Smooth muscle cell (in vitro differentiated cells): ENCODE data around the gene USP46. TPM values are rescaled to one million over a fixed set of nuclear protein-coding genes. Genes with fewer than 3 reads are reported as not detected.

ENCODE experiments used
- DNase-seq: peaks from one replicate; lab custom pipeline; 2025; ENCODE audit not compliant: unreplicated experiment; lab: John Stamatoyannopoulos, UW
- H2AFZ ChIP-seq: fragments of 200-600 bp; sonication (generic); 2 replicates; pipeline ENCODE4 v1.6.0; 2016; ENCODE audit warnings: antibody characterized with exemption, low read depth, mild to moderate bottlenecking
- H3F3A ChIP-seq: fragments of 200-600 bp; sonication (generic); 2 replicates; pipeline ENCODE4 v1.6.0; 2017; ENCODE audit warnings: antibody characterized with exemption, low read depth
- H3K27ac ChIP-seq: fragments of 200-600 bp; sonication (generic); 2 replicates; pipeline ENCODE4 v1.5.1; 2016; ENCODE audit warnings: low read depth, mild to moderate bottlenecking
- H3K27me3 ChIP-seq: fragments of 200-600 bp; sonication (generic); 2 replicates; pipeline ENCODE4 v1.6.1; 2016; ENCODE audit warnings: low read depth, mild to moderate bottlenecking
- H3K36me3 ChIP-seq: fragments of 200-600 bp; sonication (generic); 2 replicates; pipeline ENCODE4 v1.5.1; 2016; ENCODE audit warnings: low read depth
- H3K4me1 ChIP-seq: fragments of 200-600 bp; sonication (generic); 2 replicates; pipeline ENCODE4 v1.5.1; 2016; ENCODE audit warnings: low read depth
- H3K4me2 ChIP-seq: fragments of 200-600 bp; sonication (generic); 2 replicates; pipeline ENCODE4 v1.6.0; 2016; ENCODE audit warnings: mild to moderate bottlenecking
- H3K4me3 ChIP-seq: fragments of 200-600 bp; sonication (generic); 2 replicates; pipeline ENCODE4 v1.5.1; 2016; ENCODE audit warnings: mild to moderate bottlenecking
- H3K79me2 ChIP-seq: fragments of 200-600 bp; sonication (generic); 2 replicates; pipeline ENCODE4 v1.6.0; 2016; ENCODE audit warnings: low read depth, mild to moderate bottlenecking
- H3K9ac ChIP-seq: fragments of 200-600 bp; sonication (generic); 2 replicates; pipeline ENCODE4 v1.6.0; 2016; ENCODE audit warnings: low read depth
- H3K9me3 ChIP-seq: fragments of 200-600 bp; sonication (generic); replicated peaks from 2 replicates; pipeline ENCODE4 v1.5.1; 2016; ENCODE audit warnings: low read depth
- H4K20me1 ChIP-seq: fragments of 200-600 bp; sonication (generic); 2 replicates; pipeline ENCODE4 v1.6.0; 2016; ENCODE audit warnings: low read depth
- whole genome bisulfite sequencing: methylation state at CpG from one replicate; pipeline ENCODE4 v1.1.7; 2016; ENCODE audit warnings: low lambda C conversion rate; 5-methylcytosine and 5-hydroxymethylcytosine counted together
- polyA plus RNA-seq: library from polyadenylated mRNA; unstranded; fragments of >200 nt; fragmentation: Nextera tagmentation; extraction: Ambion mirVana; gene quantifications from 2 replicates; pipeline ENCODE4 v1.2.1, GENCODE V29; 2016
- total RNA-seq: library from RNA; depleted of rRNA; stranded (reverse); fragments of >200 nt; gene quantifications from 2 replicates; pipeline ENCODE4 v1.2.3, GENCODE V29; 2014
- TF ChIP-seq, protein P1 (sequence below): fragments of 200-600 bp; sonication (generic); IDR thresholded peaks from 2 replicates; pipeline ENCODE4 v1.5.1; 2017; ENCODE audit warnings: borderline replicate concordance, mild to moderate bottlenecking, antibody characterized with exemption; ENCODE audit not compliant: insufficient read depth, poor library complexity, severe bottlenecking

The USP46 gene
- total and polyA plus RNA-seq, 2 experiments from 2014 or later = 17.2 to 30.4 TPM

GRCh38 chr4:52606726-52607125 is 52.4 kb downstream of the USP46 start:
- Histone ChIP-seq H3K79me2 (no peaks in the 10 kb centered on the region), H3K27me3 (no peaks in the 10 kb centered on the region), H3F3A (no peaks in the 10 kb centered on the region), H3K9ac (no peak overlapping the region), H2AFZ (no peak overlapping the region), H3K9me3 (no peaks in the 10 kb centered on the region), H3K36me3 (peaks cover 3% of the 10 kb centered on the region), H3K4me1 (peaks cover 3% of the 10 kb centered on the region), H3K4me3 (no peak overlapping the region), H3K4me2 (no peak overlapping the region), H3K27ac (no peak overlapping the region), H4K20me1 (no peaks in the 10 kb centered on the region)
- TF ChIP-seq, protein P1, sequence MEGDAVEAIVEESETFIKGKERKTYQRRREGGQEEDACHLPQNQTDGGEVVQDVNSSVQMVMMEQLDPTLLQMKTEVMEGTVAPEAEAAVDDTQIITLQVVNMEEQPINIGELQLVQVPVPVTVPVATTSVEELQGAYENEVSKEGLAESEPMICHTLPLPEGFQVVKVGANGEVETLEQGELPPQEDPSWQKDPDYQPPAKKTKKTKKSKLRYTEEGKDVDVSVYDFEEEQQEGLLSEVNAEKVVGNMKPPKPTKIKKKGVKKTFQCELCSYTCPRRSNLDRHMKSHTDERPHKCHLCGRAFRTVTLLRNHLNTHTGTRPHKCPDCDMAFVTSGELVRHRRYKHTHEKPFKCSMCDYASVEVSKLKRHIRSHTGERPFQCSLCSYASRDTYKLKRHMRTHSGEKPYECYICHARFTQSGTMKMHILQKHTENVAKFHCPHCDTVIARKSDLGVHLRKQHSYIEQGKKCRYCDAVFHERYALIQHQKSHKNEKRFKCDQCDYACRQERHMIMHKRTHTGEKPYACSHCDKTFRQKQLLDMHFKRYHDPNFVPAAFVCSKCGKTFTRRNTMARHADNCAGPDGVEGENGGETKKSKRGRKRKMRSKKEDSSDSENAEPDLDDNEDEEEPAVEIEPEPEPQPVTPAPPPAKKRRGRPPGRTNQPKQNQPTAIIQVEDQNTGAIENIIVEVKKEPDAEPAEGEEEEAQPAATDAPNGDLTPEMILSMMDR = no peak
- WGBS = 67% methylated on average over 2 of the region's 2 CpGs
- no peak for DNase-seq

- no peaks in the 10 kb centered on the region for H3F3A ChIP-seq
Measured at GRCh38 chr4:52606040-52606439, 53.1 kb downstream of the USP46 start.

GRCh38 chr4:52604215-52604614 is 54.9 kb downstream of the USP46 start:
- Histone ChIP-seq H3K9me3 (no peaks in the 10 kb centered on the region), H3K4me1 (peaks cover 3% of the 10 kb centered on the region), H3K4me3 (no peak overlapping the region), H3K27ac (no peak overlapping the region), H3F3A (no peaks in the 10 kb centered on the region), H3K4me2 (no peak overlapping the region), H4K20me1 (no peaks in the 10 kb centered on the region), H3K9ac (no peak overlapping the region), H3K36me3 (no peaks in the 10 kb centered on the region), H2AFZ (no peak overlapping the region), H3K27me3 (no peaks in the 10 kb centered on the region), H3K79me2 (no peaks in the 10 kb centered on the region)
- no peak for DNase-seq
- TF ChIP-seq, protein P1 = no peak
- WGBS = 95% methylated on average over 3 of the region's 3 CpGs

More at GRCh38 chr4:52606040-52606439, 53.1 kb downstream of the USP46 start:
- Histone ChIP-seq H3K27ac (no peak overlapping the region), H3K79me2 (no peaks in the 10 kb centered on the region), H2AFZ (no peak overlapping the region), H3K9me3 (no peaks in the 10 kb centered on the region), H3K27me3 (no peaks in the 10 kb centered on the region), H3K9ac (no peak overlapping the region), H4K20me1 (no peaks in the 10 kb centered on the region), H3K4me1 (peaks cover 3% of the 10 kb centered on the region), H3K36me3 (peaks cover 3% of the 10 kb centered on the region), H3K4me3 (no peak overlapping the region), H3K4me2 (no peak overlapping the region)
- 94% methylated on average over 2 of the region's 2 CpGs for WGBS
- no peak for DNase-seq
- TF ChIP-seq, protein P1 = no peak

- Histone ChIP-seq H4K20me1 (no peaks in the 10 kb centered on the region), H3K4me3 (no peak overlapping the region), H3K36me3 (peaks cover 9% of the 10 kb centered on the region), H3K9ac (no peak overlapping the region), H3F3A (no peaks in the 10 kb centered on the region), H2AFZ (no peak overlapping the region), H3K27ac (no peak overlapping the region), H3K79me2 (no peaks in the 10 kb centered on the region), H3K27me3 (no peaks in the 10 kb centered on the region), H3K4me1 (no peaks in the 10 kb centered on the region), H3K9me3 (no peaks in the 10 kb centered on the region), H3K4me2 (no peak overlapping the region)
- TF ChIP-seq, protein P1 = no peak
- WGBS = 94% methylated on average over 3 of the region's 3 CpGs
- DNase-seq = no peak
Measured at GRCh38 chr4:52600275-52600674, 58.8 kb downstream of the USP46 start.
